ENCODE measurements around the gene ABCD3. TPM values are rescaled to one million over a fixed set of nuclear protein-coding genes. Genes with fewer than 3 reads are reported as not detected.

Gene ABCD3
- total and polyA plus RNA-seq, 2 of the 4 experiments (the other 2 are of a cell fraction) = 13.6 to 32.6 TPM

GRCh38 chr1:94471271-94471670 lies 53.1 kb downstream of the ABCD3 start:
- in situ Hi-C loops (cut with MboI; ENCODE audit: low sequenced_read_pairs) = loop anchor here (25.0 kb wide), 1 partner anchor 434 kb away; no protein-coding TSS in a partner anchor
- WGBS, 2 experiments (ENCODE audit: extremely low coverage in 2 of 2, insufficient read length in 1 of 2) = no CpG with 5 or more reads among the region's 2 CpGs
- H3K4ac ChIP-seq (ENCODE audit: low read depth, low read length) = no peak overlapping the region
- POLR2A ChIA-PET (ENCODE audit: unreplicated experiment) = no interaction called here
- no peaks in the 10 kb centered on the region; a peak in 3 of 4 replicates for H3K79me1 ChIP-seq (ENCODE audit: low read depth in 1 of 2, low read length in 2 of 2)
- dilution Hi-C loops (cut with HindIII; ENCODE audit: low sequenced_read_pairs, unreplicated experiment) = no loop called here
- H2BK120ac ChIP-seq (ENCODE audit: low read depth, low read length) = no peak overlapping the region
- intact Hi-C loops (cut with micrococcal nuclease) = no loop called here
- H4K20me1 ChIP-seq (ENCODE audit: insufficient read depth, low read length) = no peaks in the 10 kb centered on the region
- H2AK9ac ChIP-seq (replicated peaks; ENCODE audit: low read depth, low read length, poor library complexity) = no peak overlapping the region
- H3K9me1 ChIP-seq (ENCODE audit: insufficient read depth, low read length) = no peaks in the 10 kb centered on the region; the same call in 1 of the 2 replicates
- H3K23ac ChIP-seq (ENCODE audit: low read depth, low read length) = no peak overlapping the region
- no peak overlapping the region for H3K27ac ChIP-seq (ENCODE audit: insufficient read depth, low read length)
- H3K4me3 ChIP-seq (ENCODE audit: insufficient read depth, low read depth, low read length) = no peak overlapping the region
- no peak overlapping the region for H3K9ac ChIP-seq (ENCODE audit: low read depth, low read length)
- H3K56ac ChIP-seq (ENCODE audit: extremely low read depth, insufficient read depth, low read length) = no peak overlapping the region
- H2BK5ac ChIP-seq (ENCODE audit: low read depth, low read length, poor library complexity, severe bottlenecking) = no peak overlapping the region
- H3K27me3 ChIP-seq (ENCODE audit: control insufficient read depth, insufficient read depth, low read length) = no peaks in the 10 kb centered on the region
- H3K18ac ChIP-seq (ENCODE audit: low read depth, low read length) = no peak overlapping the region
- H2AK5ac ChIP-seq (ENCODE audit: low read depth, low read length) = no peak overlapping the region
- H2BK20ac ChIP-seq (ENCODE audit: low read depth, low read length) = no peak overlapping the region
- BruUV-seq (replicated peaks) = no TSS peak
- no peak overlapping the region for H4K8ac ChIP-seq (ENCODE audit: low read depth in 2 of 2, low read length in 2 of 2)
- H3K14ac ChIP-seq (replicated peaks; ENCODE audit: low read depth, low read length) = no peak overlapping the region
- H4K91ac ChIP-seq (ENCODE audit: insufficient read depth, low read depth, low read length) = no peak overlapping the region
- no peak overlapping the region; the same call in 2 of the 3 replicates for H2BK15ac ChIP-seq (ENCODE audit: low read depth, low read length)
- TF ChIP-seq RFX5 (IDR thresholded peaks at IDR 0.05; ENCODE audit: low read depth, low read length) = no peak
- TF ChIP-seq BHLHE40 (IDR thresholded peaks at IDR 0.05; ENCODE audit: low read depth, low read length) = no peak
- TF ChIP-seq MXI1 (IDR thresholded peaks at IDR 0.05; ENCODE audit: borderline replicate concordance, low read depth, low read length) = no peak
- no peak for TF ChIP-seq CTCF (conservative IDR thresholded peaks at IDR 0.05; ENCODE audit: low read depth, low read length)
- no peak for TF ChIP-seq NFE2L2 (IDR thresholded peaks at IDR 0.05; ENCODE audit: low read depth, low read length)
- no peak for TF ChIP-seq CEBPB (IDR thresholded peaks at IDR 0.05; ENCODE audit: low read depth, low read length)
- no peak for TF ChIP-seq CHD1 (IDR thresholded peaks at IDR 0.05; ENCODE audit: low read depth, low read length)
- TF ChIP-seq RCOR1 (IDR thresholded peaks at IDR 0.05; ENCODE audit: insufficient replicate concordance, low read length) = no peak
- TF ChIP-seq RAD21 (IDR thresholded peaks at IDR 0.05; ENCODE audit: low read length) = no peak
- no peak for TF ChIP-seq MAZ (IDR thresholded peaks at IDR 0.05; ENCODE audit: borderline replicate concordance, low read depth, low read length)
- no peak for TF ChIP-seq SMC3 (IDR thresholded peaks at IDR 0.05; ENCODE audit: low read depth, low read length)
- no peak for TF ChIP-seq FOS (IDR thresholded peaks at IDR 0.05; ENCODE audit: low read depth, low read length)
- no peak for TF ChIP-seq MAFK (IDR thresholded peaks at IDR 0.05; ENCODE audit: low read depth, low read length)
- no peaks in the 10 kb centered on the region for H3K9me3 ChIP-seq (ENCODE audit: control insufficient read depth, insufficient read depth, low read length)
- no peak overlapping the region for H4K5ac ChIP-seq (ENCODE audit: low read depth, low read length)
- CTCF ChIA-PET = interaction anchor here (1.6 to 3.1 kb wide), 2 partner anchors 10 to 135 kb away, joined by 5 to 9 read pairs; no protein-coding TSS in a partner anchor
- no peak overlapping the region for H3K4me2 ChIP-seq (ENCODE audit: low read depth, low read length)
- DNase-seq (no peak), ATAC-seq (ENCODE audit: low read depth) (no peak)
- peaks cover 4% of the 10 kb centered on the region for H3K36me3 ChIP-seq (ENCODE audit: control insufficient read depth, insufficient read depth, low read length)
- H3K4me1 ChIP-seq (ENCODE audit: control insufficient read depth, insufficient read depth, low read length) = no peaks in the 10 kb centered on the region
- no peak overlapping the region for H2AFZ ChIP-seq (replicated peaks; ENCODE audit: low read length, poor library complexity)
